Peyer's patch (tissue), 4 donors: ENCODE measurements around the gene NDUFAF4. TPM values are rescaled to one million over a fixed set of nuclear protein-coding genes. Genes with fewer than 3 reads are reported as not detected.

ENCODE experiments used
- DNase-seq, 3 donors: peaks; one replicate each; pipeline ENCODE4 v3.0.0-alpha.2; 2017 to 2019
- H3K27ac ChIP-seq, 4 donors: fragments of 200-600 bp; sonication (generic); one replicate each; pipeline ENCODE4 v1.5.1; 2016 to 2019
- H3K27me3 ChIP-seq, 2 donors: fragments of 200-600 bp; sonication (generic); one replicate each; pipeline ENCODE4 v1.5.1; 2019
- H3K36me3 ChIP-seq, 3 donors: fragments of 200-600 bp; sonication (generic); one replicate each; pipeline ENCODE4 v1.5.1; 2016 to 2019
- H3K4me1 ChIP-seq, 4 donors: fragments of 200-600 bp; sonication (generic); one replicate each; pipeline ENCODE4 v1.5.1; 2016 to 2019
- H3K4me3 ChIP-seq, 4 donors: fragments of 200-600 bp; sonication (generic); 1 replicate in 3 of 4; 2 replicates in 1 of 4; pipeline ENCODE4 v1.5.1; 2016 to 2019; ENCODE audit warnings: mild to moderate bottlenecking in 1 of 4
- H3K9me3 ChIP-seq, 4 donors: fragments of 200-600 bp; sonication (generic); one replicate each; pipeline ENCODE4 v1.5.1; 2016 to 2019; ENCODE audit warnings: mild to moderate bottlenecking in 1 of 4
- POLR2A ChIP-seq, 2 donors: fragments of 450-650 bp; IDR thresholded peaks; one replicate each; pipeline ENCODE4 v1.5.1; 2017; ENCODE audit warnings: antibody characterized with exemption in 2 of 2, mild to moderate bottlenecking in 2 of 2, moderate library complexity in 2 of 2
- total RNA-seq, 4 donors: library from RNA; depleted of rRNA; stranded (reverse); fragments of >200 nt; gene quantifications; one replicate each; pipeline ENCODE4 v1.1.0, GENCODE V29; 2016
- TF ChIP-seq, protein P1 (sequence below), 6 experiments: fragments of 450-650 bp in 4 of 6; fragments of 200-600 bp in 2 of 6; sonication (generic) in 1 of 6; IDR thresholded peaks; one replicate each; pipeline ENCODE4 v1.5.1; 2017 to 2019; ENCODE audit warnings: antibody characterized with exemption in 6 of 6, mild to moderate bottlenecking in 3 of 6, moderate library complexity in 1 of 6

NDUFAF4 gene
- total RNA-seq, 4 donors from 2014 or later, result 13.2 to 18.9 (median 15.3) TPM

DNA sequence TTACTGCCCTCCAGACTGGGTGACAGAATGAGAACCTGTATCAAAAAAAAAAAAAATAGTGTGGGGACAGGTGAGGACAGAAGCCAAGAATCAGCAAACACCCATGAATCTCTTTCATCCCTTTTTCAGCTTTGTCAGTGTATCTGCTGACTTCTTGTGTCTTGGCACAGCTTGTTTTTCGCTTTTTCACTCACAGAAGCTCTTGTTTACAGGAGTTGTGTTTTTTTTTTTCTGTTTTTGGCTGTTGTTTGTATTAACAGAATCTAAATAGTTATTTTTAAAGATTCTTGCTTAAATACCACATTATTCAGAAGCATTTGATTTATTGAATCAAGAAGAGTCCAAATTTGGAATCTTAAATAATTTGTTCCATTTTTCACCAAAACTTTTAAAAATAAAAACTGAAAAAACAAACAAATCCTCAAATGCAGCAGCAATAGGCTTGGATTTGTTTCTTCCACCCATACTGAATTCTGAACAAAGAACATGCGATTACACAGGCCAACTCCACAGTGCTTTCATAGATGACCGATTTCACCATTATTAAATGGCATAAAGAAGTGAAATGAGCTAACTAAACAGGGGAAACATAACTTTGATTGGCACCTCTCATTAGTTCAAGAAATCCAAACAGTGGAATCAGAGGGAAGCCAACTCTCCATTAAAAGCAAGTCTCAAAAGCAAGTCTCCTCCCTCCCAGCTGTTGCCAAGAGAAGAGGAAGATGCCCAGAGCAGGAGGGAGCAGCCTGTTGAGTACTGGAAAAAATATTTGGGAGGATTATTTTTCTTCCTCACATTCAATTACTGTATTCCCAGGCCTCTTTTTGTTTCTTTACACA, 33.3 kb downstream of the NDUFAF4 start:
- no peak for TF ChIP-seq POLR2A (IDR thresholded peaks at IDR 0.05)
- TF ChIP-seq, protein P1, sequence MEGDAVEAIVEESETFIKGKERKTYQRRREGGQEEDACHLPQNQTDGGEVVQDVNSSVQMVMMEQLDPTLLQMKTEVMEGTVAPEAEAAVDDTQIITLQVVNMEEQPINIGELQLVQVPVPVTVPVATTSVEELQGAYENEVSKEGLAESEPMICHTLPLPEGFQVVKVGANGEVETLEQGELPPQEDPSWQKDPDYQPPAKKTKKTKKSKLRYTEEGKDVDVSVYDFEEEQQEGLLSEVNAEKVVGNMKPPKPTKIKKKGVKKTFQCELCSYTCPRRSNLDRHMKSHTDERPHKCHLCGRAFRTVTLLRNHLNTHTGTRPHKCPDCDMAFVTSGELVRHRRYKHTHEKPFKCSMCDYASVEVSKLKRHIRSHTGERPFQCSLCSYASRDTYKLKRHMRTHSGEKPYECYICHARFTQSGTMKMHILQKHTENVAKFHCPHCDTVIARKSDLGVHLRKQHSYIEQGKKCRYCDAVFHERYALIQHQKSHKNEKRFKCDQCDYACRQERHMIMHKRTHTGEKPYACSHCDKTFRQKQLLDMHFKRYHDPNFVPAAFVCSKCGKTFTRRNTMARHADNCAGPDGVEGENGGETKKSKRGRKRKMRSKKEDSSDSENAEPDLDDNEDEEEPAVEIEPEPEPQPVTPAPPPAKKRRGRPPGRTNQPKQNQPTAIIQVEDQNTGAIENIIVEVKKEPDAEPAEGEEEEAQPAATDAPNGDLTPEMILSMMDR (IDR thresholded peaks at IDR 0.05), result no peak
- H3K27me3 ChIP-seq, result no peaks in the 10 kb centered on the region
- H3K4me3 ChIP-seq, result no peak overlapping the region
- H3K36me3 ChIP-seq, result no peaks in the 10 kb centered on the region
- H3K9me3 ChIP-seq, result no peaks in the 10 kb centered on the region
- H3K27ac ChIP-seq, result no peak overlapping the region
- no peak for DNase-seq
- no peaks in the 10 kb centered on the region for H3K4me1 ChIP-seq

- Histone ChIP-seq H3K4me3 (no peak overlapping the region), H3K9me3 (no peaks in the 10 kb centered on the region), H3K27me3 (no peaks in the 10 kb centered on the region), H3K27ac (no peak overlapping the region), H3K36me3 (no peaks in the 10 kb centered on the region), H3K4me1 (no peaks in the 10 kb centered on the region)
- no peak for DNase-seq
- TF ChIP-seq, protein P1 (IDR thresholded peaks at IDR 0.05), result no peak
- no peak for TF ChIP-seq POLR2A (IDR thresholded peaks at IDR 0.05)
These were observed 35.1 kb downstream of the NDUFAF4 start for GRCh38 chr6:96862560-96862959.

GRCh38 chr6:96861588-96861987, 36.1 kb downstream of the NDUFAF4 start:
- Histone ChIP-seq H3K27ac (no peak overlapping the region), H3K4me3 (no peak overlapping the region), H3K27me3 (no peaks in the 10 kb centered on the region), H3K36me3 (no peaks in the 10 kb centered on the region), H3K9me3 (no peaks in the 10 kb centered on the region), H3K4me1 (no peaks in the 10 kb centered on the region)
- TF ChIP-seq, protein P1 (IDR thresholded peaks at IDR 0.05), result no peak
- no peak for TF ChIP-seq POLR2A (IDR thresholded peaks at IDR 0.05)
- no peak for DNase-seq

- TF ChIP-seq, protein P1 (IDR thresholded peaks at IDR 0.05), result no peak
- TF ChIP-seq POLR2A (IDR thresholded peaks at IDR 0.05), result no peak
- Histone ChIP-seq H3K27ac (no peak overlapping the region), H3K9me3 (no peaks in the 10 kb centered on the region), H3K36me3 (no peaks in the 10 kb centered on the region), H3K4me1 (no peaks in the 10 kb centered on the region), H3K27me3 (no peaks in the 10 kb centered on the region), H3K4me3 (no peak overlapping the region)
- no peak for DNase-seq
These were observed 40.8 kb downstream of the NDUFAF4 start for GRCh38 chr6:96856856-96857255.

DNA sequence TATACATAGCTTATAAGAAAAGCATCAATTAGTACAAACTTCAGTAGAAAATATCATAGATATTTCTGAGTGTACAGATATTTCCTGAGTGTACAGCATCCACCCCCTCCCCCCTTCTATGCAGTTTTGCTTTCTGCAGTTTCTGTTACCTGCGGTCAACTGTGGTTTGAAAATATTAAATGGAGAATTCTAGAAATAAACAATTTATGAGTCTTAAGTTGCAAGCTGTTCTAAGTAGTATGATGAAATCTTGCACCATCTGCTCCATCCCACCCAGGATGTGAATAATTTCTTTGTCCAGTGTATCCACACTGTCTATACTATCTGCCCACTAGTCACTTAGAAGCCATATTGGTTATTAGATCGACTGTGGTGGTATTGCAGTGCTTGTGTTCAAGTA, 44.6 kb downstream of the NDUFAF4 start:
- Histone ChIP-seq H3K9me3 (no peaks in the 10 kb centered on the region), H3K4me1 (no peaks in the 10 kb centered on the region), H3K4me3 (no peak overlapping the region), H3K36me3 (no peaks in the 10 kb centered on the region), H3K27me3 (no peaks in the 10 kb centered on the region), H3K27ac (no peak overlapping the region)
- no peak for TF ChIP-seq POLR2A (IDR thresholded peaks at IDR 0.05)
- TF ChIP-seq, protein P1 (IDR thresholded peaks at IDR 0.05), result no peak
- DNase-seq, result no peak
